Astrocyte (in vitro differentiated cells and primary cell): ENCODE measurements around the gene PCSK2. TPM values are rescaled to one million over a fixed set of nuclear protein-coding genes. Genes with fewer than 3 reads are reported as not detected.

Experiments used
- DNase-seq: peaks from one replicate; pipeline ENCODE4 v3.0.0-alpha.2; 2010; ENCODE audit warnings: low read depth
- FAIRE-seq: peaks from 2 replicates; lab custom pipeline; 2011; peaks lifted over from hg19 to GRCh38; lab: Jason Lieb, UNC
- H2AFZ ChIP-seq: 2 replicates; pipeline ENCODE4 v1.6.0; 2012; ENCODE audit warnings: low read depth, low read length, inconsistent platforms
- H3K27ac ChIP-seq: 2 replicates; pipeline ENCODE4 v1.5.1; 2011; ENCODE audit warnings: low read depth, low read length, inconsistent platforms
- H3K27me3 ChIP-seq: 2 replicates; pipeline ENCODE4 v1.6.0; 2011; ENCODE audit warnings: low read length, inconsistent platforms; ENCODE audit not compliant: insufficient read depth
- H3K36me3 ChIP-seq: 2 replicates; pipeline ENCODE4 v1.5.1; 2011; ENCODE audit warnings: low read length, inconsistent platforms; ENCODE audit not compliant: insufficient read depth
- H3K4me1 ChIP-seq: 2 replicates; pipeline ENCODE4 v1.5.1; 2011; ENCODE audit warnings: low read length, inconsistent platforms; ENCODE audit not compliant: insufficient read depth
- H3K4me2 ChIP-seq: 2 replicates; pipeline ENCODE4 v1.6.0; 2012; ENCODE audit warnings: low read length, inconsistent platforms
- H3K4me3 ChIP-seq: 2 replicates; pipeline ENCODE4 v1.5.1; 2011; ENCODE audit warnings: low read depth, mild to moderate bottlenecking, low read length, inconsistent platforms; ENCODE audit not compliant: insufficient read depth
- H3K79me2 ChIP-seq: 2 replicates; pipeline ENCODE4 v1.6.0; 2012; ENCODE audit warnings: mild to moderate bottlenecking, low read length, inconsistent platforms; ENCODE audit not compliant: insufficient read depth
- H3K9ac ChIP-seq: 2 replicates; pipeline ENCODE4 v1.6.0; 2012; ENCODE audit warnings: mild to moderate bottlenecking, low read length, inconsistent platforms
- H3K9me3 ChIP-seq: 2 replicates; pipeline ENCODE4 v1.5.1; 2012; ENCODE audit warnings: low read depth, mild to moderate bottlenecking, low read length, inconsistent platforms; ENCODE audit not compliant: insufficient read depth
- H4K20me1 ChIP-seq: 2 replicates; pipeline ENCODE4 v1.6.0; 2012; ENCODE audit warnings: low read length, inconsistent platforms; ENCODE audit not compliant: insufficient read depth
- H3K27ac Mint-ChIP-seq: one replicate; pipeline ENCODE4 v1.8.0; 2021; ENCODE audit warnings: mild to moderate bottlenecking, mixed read lengths; ENCODE audit not compliant: unreplicated experiment
- H3K27me3 Mint-ChIP-seq: one replicate; pipeline ENCODE4 v1.8.0; 2021; ENCODE audit warnings: low read depth, mixed read lengths; ENCODE audit not compliant: unreplicated experiment
- H3K36me3 Mint-ChIP-seq: one replicate; pipeline ENCODE4 v1.8.0; 2021; ENCODE audit warnings: low read depth, mixed read lengths; ENCODE audit not compliant: unreplicated experiment
- H3K4me1 Mint-ChIP-seq: one replicate; pipeline ENCODE4 v1.8.0; 2021; ENCODE audit warnings: low read depth, mixed read lengths; ENCODE audit not compliant: unreplicated experiment
- H3K4me3 Mint-ChIP-seq: one replicate; pipeline ENCODE4 v1.8.0; 2021; ENCODE audit warnings: mild to moderate bottlenecking, moderate library complexity, mixed read lengths; ENCODE audit not compliant: unreplicated experiment
- H3K9me3 Mint-ChIP-seq: one replicate; pipeline ENCODE4 v1.8.0; 2021; ENCODE audit warnings: mild to moderate bottlenecking, mixed read lengths; ENCODE audit not compliant: unreplicated experiment
- CTCF ChIP-seq: IDR thresholded peaks from 2 replicates; pipeline ENCODE4 v1.5.1; 2011; ENCODE audit warnings: low read depth, mild to moderate bottlenecking, inconsistent platforms, low read length, moderate library complexity; ENCODE audit not compliant: insufficient read depth
- EZH2 ChIP-seq: IDR thresholded peaks from 2 replicates; pipeline ENCODE4 v1.6.1; 2012; ENCODE audit warnings: mild to moderate bottlenecking, low read length, inconsistent platforms; ENCODE audit not compliant: insufficient read depth
- total RNA-seq: library from RNA; stranded (reverse); gene quantifications from 2 replicates; pipeline ENCODE4 v1.2.1, GENCODE V29; 2021

PCSK2 gene
- total RNA-seq, 1 donor from 2014 or later: not detected

GRCh38 chr20:17465236-17465635 is 238.4 kb downstream of the PCSK2 start:
- H3K4me1 Mint-ChIP-seq: no peaks in the 10 kb centered on the region
- no peak overlapping the region for H3K27ac Mint-ChIP-seq
- DNase-seq (no peak), FAIRE-seq (no peak)
- Histone ChIP-seq H3K9ac (no peak overlapping the region), H3K4me3 (no peak overlapping the region), H3K9me3 (no peaks in the 10 kb centered on the region), H3K4me2 (no peak overlapping the region), H4K20me1 (no peaks in the 10 kb centered on the region), H3K79me2 (no peaks in the 10 kb centered on the region), H2AFZ (no peak overlapping the region), H3K36me3 (no peaks in the 10 kb centered on the region), H3K27me3 (no peaks in the 10 kb centered on the region), H3K4me1 (no peaks in the 10 kb centered on the region), H3K27ac (no peak overlapping the region)
- no peak overlapping the region for H3K4me3 Mint-ChIP-seq
- no peak for TF ChIP-seq EZH2
- TF ChIP-seq CTCF: no peak
- H3K9me3 Mint-ChIP-seq: peaks cover 2% of the 10 kb centered on the region
- H3K27me3 Mint-ChIP-seq: no peaks in the 10 kb centered on the region
- no peaks in the 10 kb centered on the region for H3K36me3 Mint-ChIP-seq

- Mint-ChIP-seq H3K9me3 (peaks cover 2% of the 10 kb centered on the region), H3K4me3 (no peak overlapping the region), H3K27me3 (peaks cover 2% of the 10 kb centered on the region), H3K4me1 (no peaks in the 10 kb centered on the region), H3K36me3 (no peaks in the 10 kb centered on the region), H3K27ac (no peak overlapping the region)
- no peak for DNase-seq
- Histone ChIP-seq H3K4me3 (no peak overlapping the region), H3K36me3 (no peaks in the 10 kb centered on the region), H3K27me3 (no peaks in the 10 kb centered on the region), H3K9ac (no peak overlapping the region), H3K9me3 (no peaks in the 10 kb centered on the region), H3K27ac (no peak overlapping the region), H4K20me1 (no peaks in the 10 kb centered on the region), H3K79me2 (no peaks in the 10 kb centered on the region), H2AFZ (no peak overlapping the region), H3K4me1 (no peaks in the 10 kb centered on the region), H3K4me2 (no peak overlapping the region)
- no peak for TF ChIP-seq EZH2
- no peak for TF ChIP-seq CTCF
- no peak for FAIRE-seq
Measured at GRCh38 chr20:17466641-17467040, 239.8 kb downstream of the PCSK2 start.

- FAIRE-seq: no peak
- peaks cover 2% of the 10 kb centered on the region for H3K9me3 Mint-ChIP-seq
Measured at GRCh38 chr20:17467120-17467655, 240.3 kb downstream of the PCSK2 start.

More at GRCh38 chr20:17467120-17467655, 240.3 kb downstream of the PCSK2 start:
- Mint-ChIP-seq H3K4me1 (no peaks in the 10 kb centered on the region), H3K27ac (no peak overlapping the region), H3K4me3 (no peak overlapping the region), H3K27me3 (peaks cover 2% of the 10 kb centered on the region), H3K36me3 (no peaks in the 10 kb centered on the region)
- TF ChIP-seq CTCF (no peak), EZH2 (no peak)
- no peak overlapping the region for H3K4me3 ChIP-seq
- H4K20me1 ChIP-seq: no peaks in the 10 kb centered on the region
- no peaks in the 10 kb centered on the region for H3K27me3 ChIP-seq
- H3K9ac ChIP-seq: no peak overlapping the region
- H3K9me3 ChIP-seq: no peaks in the 10 kb centered on the region
- H3K27ac ChIP-seq: no peak overlapping the region
- H3K4me2 ChIP-seq: no peak overlapping the region
- H3K4me1 ChIP-seq: no peaks in the 10 kb centered on the region
- H3K36me3 ChIP-seq: no peaks in the 10 kb centered on the region
- H2AFZ ChIP-seq: no peak overlapping the region
- no peaks in the 10 kb centered on the region for H3K79me2 ChIP-seq
- DNase-seq: no peak
